Measurements from ENCODE around the gene PDZD4.

Gene PDZD4

DNA sequence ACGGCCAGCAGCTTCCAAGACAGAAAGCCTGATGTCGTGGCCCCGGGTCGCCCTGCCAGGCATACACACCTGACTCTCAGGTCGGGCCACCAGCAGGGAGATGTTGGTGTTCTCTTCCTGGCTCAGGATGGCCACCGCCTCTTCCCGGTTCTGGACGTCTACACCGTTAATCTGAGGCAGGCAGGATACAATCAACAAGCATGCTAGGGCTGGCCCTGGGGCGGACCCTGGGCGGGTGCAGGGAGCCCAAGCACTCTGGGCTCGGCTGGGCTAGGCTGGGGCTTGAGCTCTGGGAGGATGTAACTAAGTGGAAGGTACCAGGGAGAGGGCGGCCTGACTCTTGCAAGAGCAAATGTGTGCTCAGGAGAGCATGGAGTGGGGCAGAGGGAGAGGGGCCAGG, 24.9 kb downstream of the PDZD4 start:
- no peak for TF ChIP-seq JUND (IDR thresholded peaks at IDR 0.05; ENCODE audit: low read depth)
- in situ Hi-C loops (cut with HindIII; ENCODE audit: low pct_unique_long_range_greater_than_20kb, low sequenced_read_pairs), result no loop called here
- DNase-seq (ENCODE audit: low read depth in 1 of 2, low spot score in 1 of 2), result no peak

DNA sequence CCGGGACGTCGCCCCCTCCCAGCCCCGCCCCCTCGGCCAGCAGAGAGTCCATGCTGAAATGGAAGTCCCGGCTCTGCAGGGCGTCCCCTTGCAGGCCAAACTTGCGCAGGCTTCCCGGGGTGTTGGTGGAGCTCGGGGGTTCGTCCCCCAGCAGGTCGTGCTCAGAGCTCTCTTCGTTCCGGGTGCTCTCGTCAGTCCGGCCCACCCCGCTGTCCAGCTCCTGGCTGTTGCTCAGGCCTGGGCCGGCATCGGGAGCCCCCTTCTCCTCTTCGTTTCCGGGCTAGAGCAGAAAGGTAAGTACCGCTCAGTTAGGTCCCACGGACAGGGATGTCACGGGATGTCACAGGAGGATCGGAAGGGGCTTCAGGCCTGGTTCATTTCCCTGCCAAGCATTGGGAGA, 25.7 kb downstream of the PDZD4 start:
- TF ChIP-seq JUND (IDR thresholded peaks at IDR 0.05; ENCODE audit: low read depth), result no peak
- DNase-seq (ENCODE audit: low read depth in 1 of 2, low spot score in 1 of 2), result no peak
- in situ Hi-C loops (cut with HindIII; ENCODE audit: low pct_unique_long_range_greater_than_20kb, low sequenced_read_pairs), result no loop called here

DNA sequence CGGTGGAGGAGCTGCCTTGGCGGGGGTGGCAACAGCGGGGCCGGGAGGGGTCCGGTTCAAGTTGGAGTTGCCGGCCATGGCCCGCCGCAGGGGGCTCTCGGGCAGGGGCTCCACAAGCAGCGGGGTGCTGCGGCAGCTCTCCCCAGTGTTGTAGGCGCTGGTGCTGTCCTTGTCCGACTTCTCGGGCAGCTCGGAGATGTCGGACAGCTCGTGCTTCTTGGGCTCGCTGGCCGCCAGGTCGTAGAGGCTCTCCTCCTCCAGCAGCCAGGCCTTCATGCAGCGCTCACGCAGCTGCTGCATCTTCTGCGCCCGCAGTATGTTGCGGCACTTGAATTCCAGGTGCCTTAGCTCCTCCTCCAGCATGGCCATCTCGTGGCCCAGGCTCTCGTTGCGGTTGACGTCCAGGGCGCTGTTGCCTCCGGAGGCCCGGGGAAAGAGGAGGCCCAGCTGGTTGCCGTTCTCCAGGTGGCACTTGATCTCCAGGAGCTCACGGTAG, 26.2 kb downstream of the PDZD4 start:
- no peak for TF ChIP-seq JUND (IDR thresholded peaks at IDR 0.05; ENCODE audit: low read depth)
- in situ Hi-C loops (cut with HindIII; ENCODE audit: low pct_unique_long_range_greater_than_20kb, low sequenced_read_pairs), result no loop called here
- DNase-seq (ENCODE audit: low read depth in 1 of 2, low spot score in 1 of 2), result no peak

DNA sequence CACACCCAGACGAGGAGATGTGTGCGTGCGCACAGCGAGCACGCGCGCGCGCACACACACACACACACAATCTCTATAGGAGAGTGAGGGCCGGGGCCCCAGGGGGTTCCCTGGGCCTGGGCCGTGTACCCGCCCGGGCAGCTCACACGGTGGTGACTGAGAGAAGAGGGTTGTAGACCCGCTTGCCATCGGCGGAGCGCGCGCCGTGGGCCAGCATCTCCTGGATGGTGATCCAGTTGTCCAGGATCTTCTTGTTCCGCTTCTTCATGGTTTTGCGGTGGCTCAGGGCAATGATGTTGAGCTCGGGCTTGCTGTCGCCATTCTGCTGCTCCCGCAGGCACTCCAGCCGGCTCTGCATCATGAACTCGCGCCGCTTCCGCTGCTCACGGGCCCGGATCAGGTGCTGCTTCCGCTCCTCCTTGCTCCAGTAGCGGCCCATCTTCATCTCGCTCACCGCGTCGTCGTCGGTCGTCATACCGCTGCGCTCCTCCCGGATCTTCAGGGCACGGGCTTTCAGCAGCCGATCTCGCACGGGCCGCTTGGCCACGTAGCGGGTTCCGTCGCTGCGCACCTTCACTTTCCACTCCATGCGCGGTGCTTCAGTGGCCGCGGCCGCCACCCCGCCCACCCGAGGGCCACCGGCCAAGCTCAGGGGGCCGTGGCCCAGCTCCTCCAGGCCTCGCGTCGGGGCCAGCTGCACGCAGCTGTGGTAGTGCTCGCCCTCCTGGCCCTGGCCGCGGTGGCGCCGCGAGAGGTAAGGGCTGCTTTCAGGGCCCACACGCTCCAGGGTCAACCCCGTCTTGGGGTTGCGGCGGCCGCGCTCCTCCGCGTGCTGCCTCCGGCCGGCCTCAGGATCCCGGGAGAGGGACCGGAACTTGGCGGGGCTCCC, 26.9 kb downstream of the PDZD4 start:
- no peak for TF ChIP-seq JUND (IDR thresholded peaks at IDR 0.05; ENCODE audit: low read depth)
- in situ Hi-C loops (cut with HindIII; ENCODE audit: low pct_unique_long_range_greater_than_20kb, low sequenced_read_pairs), result no loop called here
- DNase-seq (ENCODE audit: low read depth in 1 of 2, low spot score in 1 of 2), result no peak

DNA sequence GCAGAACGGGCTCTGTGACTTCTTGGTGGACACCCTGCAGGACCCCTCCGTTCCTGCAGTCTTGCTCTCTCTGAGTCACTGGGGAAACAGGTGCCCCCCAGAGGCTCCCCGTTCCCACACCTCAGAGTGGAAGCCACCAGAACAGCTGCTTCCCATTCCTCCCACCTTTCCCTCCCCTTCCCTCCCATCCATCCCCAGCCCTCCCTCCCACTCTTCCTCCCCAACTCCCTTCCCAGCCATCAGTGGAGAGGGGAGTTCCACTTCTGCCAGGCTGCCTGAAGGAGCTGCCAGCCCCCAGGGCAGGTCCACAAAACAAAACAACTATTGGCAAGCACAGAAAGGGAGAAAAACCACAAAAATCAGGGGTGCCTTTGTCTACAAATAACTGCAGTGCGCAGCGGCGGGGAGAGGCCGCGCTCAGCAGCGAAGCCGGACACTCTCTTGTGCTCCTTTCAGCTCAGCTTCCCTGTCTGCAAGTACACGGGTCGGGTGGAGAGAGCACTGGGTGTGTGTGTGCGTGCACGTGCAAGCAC, 27.8 kb downstream of the PDZD4 start:
- in situ Hi-C loops (cut with HindIII; ENCODE audit: low pct_unique_long_range_greater_than_20kb, low sequenced_read_pairs), result no loop called here
- no peak for DNase-seq (ENCODE audit: low read depth in 1 of 2, low spot score in 1 of 2)
- no peak for TF ChIP-seq JUND (IDR thresholded peaks at IDR 0.05; ENCODE audit: low read depth)

DNA sequence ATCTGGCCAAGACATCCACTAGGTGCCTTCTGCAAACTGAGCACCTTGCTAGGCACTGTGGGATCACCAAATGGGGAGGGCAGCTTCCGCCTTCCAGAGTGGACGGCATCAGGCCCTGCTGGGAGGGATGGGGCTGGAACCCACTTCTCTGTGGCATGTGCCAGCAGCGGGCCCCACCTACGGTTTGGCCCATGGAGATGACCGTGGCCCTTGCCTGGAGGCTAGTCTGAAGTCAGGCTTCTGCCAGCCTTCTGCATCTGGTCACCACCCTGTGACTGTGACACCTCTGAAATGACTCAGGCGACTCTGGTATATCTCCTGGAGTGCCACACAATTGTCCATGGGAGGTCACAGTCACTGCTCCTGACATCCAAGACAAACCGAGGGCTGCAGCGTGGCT, 28.7 kb downstream of the PDZD4 start:
- no peak for TF ChIP-seq JUND (IDR thresholded peaks at IDR 0.05; ENCODE audit: low read depth)
- DNase-seq (ENCODE audit: low read depth in 1 of 2, low spot score in 1 of 2), result no peak
- in situ Hi-C loops (cut with HindIII; ENCODE audit: low pct_unique_long_range_greater_than_20kb, low sequenced_read_pairs), result no loop called here

DNA sequence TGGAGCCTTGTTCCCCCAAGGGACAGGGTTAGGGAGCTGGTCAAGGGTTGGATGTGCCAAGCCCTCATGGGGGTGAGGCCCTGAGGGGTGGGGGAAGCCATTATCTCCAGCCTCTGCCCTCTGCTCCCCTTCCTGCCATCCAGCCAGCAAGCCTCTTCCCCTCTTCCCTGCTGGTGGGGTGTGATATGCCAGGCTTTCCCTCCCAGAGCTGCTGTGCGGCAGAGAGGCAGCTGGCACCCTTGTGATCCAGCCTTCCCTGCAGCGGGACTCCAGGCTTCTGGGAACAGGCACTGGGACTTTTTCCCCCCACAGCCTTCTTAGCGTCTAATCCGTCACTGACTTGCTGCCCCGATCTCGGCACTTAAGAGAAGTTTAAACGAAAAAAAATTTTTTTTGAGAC, 29.6 kb downstream of the PDZD4 start:
- in situ Hi-C loops (cut with HindIII; ENCODE audit: low pct_unique_long_range_greater_than_20kb, low sequenced_read_pairs), result no loop called here
- no peak for TF ChIP-seq JUND (IDR thresholded peaks at IDR 0.05; ENCODE audit: low read depth)
- DNase-seq (ENCODE audit: low read depth in 1 of 2, low spot score in 1 of 2), result no peak

DNA sequence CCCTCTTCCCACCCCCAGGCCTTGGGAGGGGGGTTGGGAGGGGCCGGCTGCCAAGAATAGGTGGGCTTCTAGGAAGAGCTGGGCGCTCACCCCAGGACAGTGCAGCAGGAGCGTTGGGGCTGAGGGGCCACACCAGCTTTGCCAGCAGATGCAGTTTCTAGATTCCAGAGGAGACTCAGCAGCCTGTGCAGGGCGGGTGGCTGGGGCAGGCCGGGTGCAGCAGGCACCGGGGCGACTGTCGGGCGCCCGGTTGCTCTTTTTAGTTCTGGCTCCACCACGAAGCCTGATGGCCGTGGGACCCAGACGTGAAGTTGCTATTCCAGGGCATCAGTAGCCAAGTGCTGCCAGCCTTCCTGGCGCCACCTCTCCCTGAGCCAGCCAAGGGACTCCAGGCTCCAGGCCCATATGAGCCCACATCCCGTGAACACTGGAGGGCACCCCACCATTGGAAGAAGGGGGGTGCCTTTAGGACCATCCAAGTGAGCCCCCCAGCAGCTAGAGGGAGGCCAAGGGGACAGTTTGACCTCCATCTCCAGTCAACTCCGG, 30.1 kb downstream of the PDZD4 start:
- DNase-seq (ENCODE audit: low read depth in 1 of 2, low spot score in 1 of 2), result no peak
- no peak for TF ChIP-seq JUND (IDR thresholded peaks at IDR 0.05; ENCODE audit: low read depth)
- in situ Hi-C loops (cut with HindIII; ENCODE audit: low pct_unique_long_range_greater_than_20kb, low sequenced_read_pairs), result no loop called here

DNA sequence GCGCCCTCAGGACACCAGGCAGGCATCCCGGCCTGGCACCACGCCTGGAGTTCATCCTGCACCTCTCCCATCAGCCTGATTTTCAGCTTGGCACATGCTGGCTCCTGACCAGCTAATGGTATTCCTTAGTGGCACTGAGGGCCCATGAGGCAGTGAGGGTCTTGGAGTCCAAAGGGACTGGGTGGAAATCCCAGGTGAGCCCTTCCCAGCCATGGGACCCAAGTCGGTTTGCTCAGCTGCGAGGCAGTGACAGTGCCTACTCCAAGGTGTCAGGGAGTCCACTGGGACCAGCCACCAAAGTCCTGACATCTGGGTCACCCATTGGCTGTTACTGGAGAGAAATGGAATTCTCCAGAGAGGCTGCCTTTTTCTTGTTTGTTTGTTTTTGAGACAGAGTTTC, 31.0 kb downstream of the PDZD4 start:
- in situ Hi-C loops (cut with HindIII; ENCODE audit: low pct_unique_long_range_greater_than_20kb, low sequenced_read_pairs), result no loop called here
- no peak for DNase-seq (ENCODE audit: low read depth in 1 of 2, low spot score in 1 of 2)
- no peak for TF ChIP-seq JUND (IDR thresholded peaks at IDR 0.05; ENCODE audit: low read depth)

DNA sequence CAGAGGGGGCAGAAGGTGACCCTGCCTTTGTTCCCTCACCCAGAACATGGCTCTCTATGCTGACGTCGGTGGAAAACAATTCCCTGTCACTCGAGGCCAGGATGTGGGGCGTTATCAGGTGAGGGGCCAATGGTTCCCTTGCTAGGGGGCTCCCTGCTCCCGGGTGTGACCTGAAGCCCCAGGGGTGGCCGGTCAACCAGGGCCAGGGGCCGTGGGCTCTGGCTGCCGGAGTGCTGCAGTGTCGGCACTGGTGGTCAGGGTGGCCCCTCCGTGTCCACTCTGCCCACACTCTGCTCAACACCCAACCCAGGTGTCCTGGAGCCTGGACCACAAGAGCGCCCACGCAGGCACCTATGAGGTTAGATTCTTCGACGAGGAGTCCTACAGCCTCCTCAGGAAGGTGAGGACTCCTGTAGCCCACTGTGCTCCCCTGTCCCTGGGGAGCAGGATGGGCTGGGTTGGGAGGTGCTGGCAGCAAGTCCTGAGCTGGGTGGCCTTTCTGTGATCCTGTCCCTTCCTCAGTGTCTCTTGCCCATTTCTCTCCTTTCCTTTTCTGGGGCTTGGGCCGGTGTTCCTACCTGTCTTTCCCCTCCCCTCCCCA, 32.8 kb downstream of the PDZD4 start:
- TF ChIP-seq JUND (IDR thresholded peaks at IDR 0.05; ENCODE audit: low read depth), result no peak
- in situ Hi-C loops (cut with HindIII; ENCODE audit: low pct_unique_long_range_greater_than_20kb, low sequenced_read_pairs), result no loop called here
- no peak for DNase-seq (ENCODE audit: low read depth in 1 of 2, low spot score in 1 of 2)

DNA sequence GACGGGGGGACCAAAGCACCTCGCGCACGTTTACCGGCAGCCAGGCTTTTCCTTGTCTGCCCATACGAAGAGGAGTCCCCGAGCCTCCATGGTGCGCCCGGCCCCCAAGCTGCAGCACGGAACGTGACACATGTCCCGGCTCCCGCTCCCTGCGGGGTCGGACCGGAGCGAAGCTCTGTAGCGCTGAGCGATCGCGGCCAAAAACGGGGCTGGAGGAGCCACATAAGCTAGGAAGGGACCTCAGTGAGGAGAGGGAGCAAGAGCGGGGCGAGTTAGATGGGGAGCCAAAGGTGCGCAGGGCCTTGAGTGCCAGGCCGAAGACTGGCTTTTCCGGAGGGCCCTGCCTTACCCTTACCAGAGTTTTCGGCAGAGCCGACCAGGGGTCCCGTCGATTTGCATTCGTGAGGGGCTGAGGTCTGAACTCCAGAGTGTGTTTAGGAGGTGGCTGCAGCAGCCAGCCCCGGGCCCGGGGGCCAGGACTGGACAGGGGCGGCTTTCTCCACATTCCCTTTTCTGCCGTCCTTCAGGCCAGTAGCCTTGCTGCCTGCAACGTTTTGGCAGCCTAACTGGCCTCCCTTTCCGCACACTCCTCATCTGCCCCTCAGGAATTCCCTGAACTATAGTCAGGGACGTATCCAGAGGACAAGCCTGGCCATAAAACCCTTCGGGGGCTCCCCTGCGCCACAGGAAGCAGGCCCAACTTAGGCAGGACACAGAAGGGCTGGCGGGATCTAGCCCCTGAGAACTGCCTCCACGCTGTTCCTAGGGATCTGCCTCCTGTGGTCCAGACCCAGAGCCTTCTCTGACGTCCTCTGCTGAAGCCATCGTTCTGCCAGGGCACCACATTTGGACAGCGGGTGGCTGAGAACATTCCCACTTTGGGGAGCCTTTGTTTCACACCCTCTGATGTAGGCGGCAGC, 35.2 kb downstream of the PDZD4 start:
- no peak for DNase-seq (ENCODE audit: low read depth in 1 of 2, low spot score in 1 of 2)
- TF ChIP-seq JUND (IDR thresholded peaks at IDR 0.05; ENCODE audit: low read depth), result no peak
- in situ Hi-C loops (cut with HindIII; ENCODE audit: low pct_unique_long_range_greater_than_20kb, low sequenced_read_pairs), result no loop called here

Measured in T47D (cell line).